ENCODE measurements around the gene UTF1. TPM values are rescaled to one million over a fixed set of nuclear protein-coding genes. Genes with fewer than 3 reads are reported as not detected.

Gene UTF1
- total and polyA plus RNA-seq, 2 of the 8 experiments (the other 6 are each of a cell fraction or from before 2014, with no cell fraction given) = 0.47 to 21.8 TPM

- POLR2A ChIA-PET (ENCODE audit: partially characterized antibody) = interaction anchor here (0.9 kb wide), 1 partner anchor 11 kb away, joined by 5 read pairs; no protein-coding TSS in a partner anchor
- peaks cover 0 to 24% (median 0%) of the 10 kb centered on the region in 4 experiments; a peak in 1 of 8 replicates for H3K36me3 ChIP-seq (ENCODE audit: control insufficient read depth in 2 of 4, insufficient read depth in 4 of 4, low read length in 3 of 4)
- H3K27ac ChIP-seq (ENCODE audit: low read depth, low read length) = no peak overlapping the region
- H3K23ac ChIP-seq (ENCODE audit: insufficient read length) = no peak overlapping the region
- CTCF ChIA-PET (ENCODE audit: partially characterized antibody) = no interaction called here
- no peaks in the 10 kb centered on the region for H3K79me1 ChIP-seq (ENCODE audit: low read depth, low read length)
- peaks cover 0 to 2% of the 10 kb centered on the region in 2 experiments for H4K20me1 ChIP-seq (replicated peaks in 1 of 2; ENCODE audit: control insufficient read depth in 1 of 2, insufficient read depth in 2 of 2, low read length in 2 of 2)
- H2BK15ac ChIP-seq (ENCODE audit: low read length) = no peak overlapping the region
- no peaks in the 10 kb centered on the region for H3K23me2 ChIP-seq (ENCODE audit: low read depth, low read length)
- H3K56ac ChIP-seq (replicated peaks; ENCODE audit: insufficient read length, low read depth, low read length) = no peak overlapping the region
- no peaks in the 10 kb centered on the region for H3K27me3 ChIP-seq (replicated peaks in 1 of 4; ENCODE audit: control insufficient read depth in 3 of 4, extremely low read depth in 1 of 4, insufficient read depth in 3 of 4, low read length in 3 of 4)
- H4K91ac ChIP-seq (replicated peaks; ENCODE audit: insufficient read length, low read length) = no peak overlapping the region
- H2AFZ ChIP-seq (ENCODE audit: low read length) = no peak overlapping the region
- H2BK20ac ChIP-seq (ENCODE audit: low read length) = no peak overlapping the region
- H3K9me3 ChIP-seq (ENCODE audit: insufficient read depth in 2 of 2, low read depth in 1 of 2, low read length in 1 of 2) = peaks cover 15 to 26% of the 10 kb centered on the region in 2 experiments
- H3K4me2 ChIP-seq (ENCODE audit: insufficient read depth in 1 of 2, low read depth in 2 of 2, low read length in 2 of 2) = no peak overlapping the region
- no peak overlapping the region for H3K4me3 ChIP-seq (ENCODE audit: extremely low read depth in 1 of 4, insufficient read depth in 2 of 4, low read depth in 3 of 4, low read length in 4 of 4)
- no peak overlapping the region for H2BK12ac ChIP-seq (ENCODE audit: low read depth, low read length)
- H2BK5ac ChIP-seq (ENCODE audit: low read depth, low read length) = no peak overlapping the region
- no peak overlapping the region for H3K9ac ChIP-seq (replicated peaks in 1 of 4; ENCODE audit: extremely low read depth in 1 of 4, low read depth in 3 of 4, low read length in 3 of 4)
- FAIRE-seq (no peak), DNase-seq (ENCODE audit: low read depth in 1 of 2, low spot score in 2 of 2) (no peak)
- H4K5ac ChIP-seq (ENCODE audit: insufficient read length, low read depth, low read length) = no peak overlapping the region
- no peak overlapping the region for H2AK5ac ChIP-seq (ENCODE audit: low read depth, low read length)
- no peak overlapping the region for H2BK120ac ChIP-seq (replicated peaks; ENCODE audit: low read depth, low read length)
- H3K4ac ChIP-seq (replicated peaks; ENCODE audit: insufficient read length, low read depth, low read length) = no peak overlapping the region
- no peak overlapping the region for H4K8ac ChIP-seq (ENCODE audit: extremely low read depth, insufficient read depth, low read length)
- 97% methylated on average over 10 of the region's 10 CpGs; no CpG with 5 or more reads in 1 of the 2 experiments for WGBS, 2 experiments (ENCODE audit: extremely low coverage in 1 of 2, insufficient coverage in 1 of 2, insufficient read length in 1 of 2, insufficient replicate concordance in 2 of 2, low coverage in 1 of 2, low lambda C conversion rate in 2 of 2, missing lambda C conversion rate in 1 of 2)
- H3K14ac ChIP-seq (ENCODE audit: insufficient read length) = no peak overlapping the region
- TF ChIP-seq CTBP2 (IDR thresholded peaks at IDR 0.05; ENCODE audit: borderline replicate concordance, insufficient read depth, insufficient read length, low read length) = no peak
- no peak for TF ChIP-seq SRF (IDR thresholded peaks at IDR 0.05; ENCODE audit: low read depth, low read length)
- H3K4me1 ChIP-seq (replicated peaks in 1 of 4; ENCODE audit: control insufficient read depth in 3 of 4, insufficient read depth in 4 of 4, low read length in 3 of 4) = no peaks in the 10 kb centered on the region; a peak in 1 of 7 replicates
- H3K18ac ChIP-seq (ENCODE audit: extremely low read depth, low read length) = no peak overlapping the region
- H3K79me2 ChIP-seq (ENCODE audit: control insufficient read depth in 1 of 2, insufficient read depth in 2 of 2, low read length in 2 of 2) = no peaks in the 10 kb centered on the region
Observed at GRCh38 chr10:133190225-133190624, 39.8 kb upstream of the UTF1 start.
